Peyer's patch (tissue), 4 donors: ENCODE measurements around the gene CHST1. TPM values are rescaled to one million over a fixed set of nuclear protein-coding genes. Genes with fewer than 3 reads are reported as not detected.

Experiments
- DNase-seq, 3 donors: peaks; one replicate each; pipeline ENCODE4 v3.0.0-alpha.2; 2017 to 2019
- H3K27ac ChIP-seq, 4 donors: fragments of 200-600 bp; sonication (generic); one replicate each; pipeline ENCODE4 v1.5.1; 2016 to 2019
- H3K27me3 ChIP-seq, 2 donors: fragments of 200-600 bp; sonication (generic); one replicate each; pipeline ENCODE4 v1.5.1; 2019
- H3K36me3 ChIP-seq, 3 donors: fragments of 200-600 bp; sonication (generic); one replicate each; pipeline ENCODE4 v1.5.1; 2016 to 2019
- H3K4me1 ChIP-seq, 4 donors: fragments of 200-600 bp; sonication (generic); one replicate each; pipeline ENCODE4 v1.5.1; 2016 to 2019
- H3K4me3 ChIP-seq, 4 donors: fragments of 200-600 bp; sonication (generic); 1 replicate in 3 of 4; 2 replicates in 1 of 4; pipeline ENCODE4 v1.5.1; 2016 to 2019; ENCODE audit warnings: mild to moderate bottlenecking in 1 of 4
- H3K9me3 ChIP-seq, 4 donors: fragments of 200-600 bp; sonication (generic); one replicate each; pipeline ENCODE4 v1.5.1; 2016 to 2019; ENCODE audit warnings: mild to moderate bottlenecking in 1 of 4
- POLR2A ChIP-seq, 2 donors: fragments of 450-650 bp; IDR thresholded peaks; one replicate each; pipeline ENCODE4 v1.5.1; 2017; ENCODE audit warnings: antibody characterized with exemption in 2 of 2, mild to moderate bottlenecking in 2 of 2, moderate library complexity in 2 of 2
- total RNA-seq, 4 donors: library from RNA; depleted of rRNA; stranded (reverse); fragments of >200 nt; gene quantifications; one replicate each; pipeline ENCODE4 v1.1.0, GENCODE V29; 2016
- TF ChIP-seq, protein P1 (sequence below), 6 experiments: fragments of 450-650 bp in 4 of 6; fragments of 200-600 bp in 2 of 6; sonication (generic) in 1 of 6; IDR thresholded peaks; one replicate each; pipeline ENCODE4 v1.5.1; 2017 to 2019; ENCODE audit warnings: antibody characterized with exemption in 6 of 6, mild to moderate bottlenecking in 3 of 6, moderate library complexity in 1 of 6

Gene CHST1
- total RNA-seq, 4 donors from 2014 or later = 0.53 to 11.6 (median 1.4) TPM

DNA sequence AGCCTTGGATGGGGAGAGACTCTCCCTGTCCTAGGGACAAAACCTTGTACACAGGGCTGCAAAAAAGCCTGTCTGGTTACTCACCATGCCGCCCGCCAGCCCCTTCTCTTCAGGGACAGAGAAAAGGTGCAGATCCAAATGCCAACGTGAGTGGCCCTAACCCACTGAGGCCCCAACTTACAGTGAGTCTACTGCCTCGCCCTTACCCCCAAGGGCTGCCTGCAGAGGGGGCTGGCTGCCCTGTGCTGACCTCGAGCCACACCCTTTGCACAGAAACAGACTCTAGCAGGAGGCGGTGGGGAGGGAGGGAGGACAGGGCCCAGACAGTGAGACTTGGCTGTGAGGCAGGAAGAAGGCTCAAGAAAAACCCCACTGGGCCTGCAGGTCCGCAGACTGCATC, 13.6 kb upstream of the CHST1 start:
- Histone ChIP-seq H3K9me3 (no peaks in the 10 kb centered on the region), H3K27ac (no peak overlapping the region), H3K4me3 (no peak overlapping the region), H3K4me1 (no peaks in the 10 kb centered on the region), H3K27me3 (no peaks in the 10 kb centered on the region), H3K36me3 (no peaks in the 10 kb centered on the region)
- no peak for DNase-seq
- TF ChIP-seq, protein P1, sequence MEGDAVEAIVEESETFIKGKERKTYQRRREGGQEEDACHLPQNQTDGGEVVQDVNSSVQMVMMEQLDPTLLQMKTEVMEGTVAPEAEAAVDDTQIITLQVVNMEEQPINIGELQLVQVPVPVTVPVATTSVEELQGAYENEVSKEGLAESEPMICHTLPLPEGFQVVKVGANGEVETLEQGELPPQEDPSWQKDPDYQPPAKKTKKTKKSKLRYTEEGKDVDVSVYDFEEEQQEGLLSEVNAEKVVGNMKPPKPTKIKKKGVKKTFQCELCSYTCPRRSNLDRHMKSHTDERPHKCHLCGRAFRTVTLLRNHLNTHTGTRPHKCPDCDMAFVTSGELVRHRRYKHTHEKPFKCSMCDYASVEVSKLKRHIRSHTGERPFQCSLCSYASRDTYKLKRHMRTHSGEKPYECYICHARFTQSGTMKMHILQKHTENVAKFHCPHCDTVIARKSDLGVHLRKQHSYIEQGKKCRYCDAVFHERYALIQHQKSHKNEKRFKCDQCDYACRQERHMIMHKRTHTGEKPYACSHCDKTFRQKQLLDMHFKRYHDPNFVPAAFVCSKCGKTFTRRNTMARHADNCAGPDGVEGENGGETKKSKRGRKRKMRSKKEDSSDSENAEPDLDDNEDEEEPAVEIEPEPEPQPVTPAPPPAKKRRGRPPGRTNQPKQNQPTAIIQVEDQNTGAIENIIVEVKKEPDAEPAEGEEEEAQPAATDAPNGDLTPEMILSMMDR (IDR thresholded peaks at IDR 0.05) = no peak
- TF ChIP-seq POLR2A (IDR thresholded peaks at IDR 0.05) = no peak

DNA sequence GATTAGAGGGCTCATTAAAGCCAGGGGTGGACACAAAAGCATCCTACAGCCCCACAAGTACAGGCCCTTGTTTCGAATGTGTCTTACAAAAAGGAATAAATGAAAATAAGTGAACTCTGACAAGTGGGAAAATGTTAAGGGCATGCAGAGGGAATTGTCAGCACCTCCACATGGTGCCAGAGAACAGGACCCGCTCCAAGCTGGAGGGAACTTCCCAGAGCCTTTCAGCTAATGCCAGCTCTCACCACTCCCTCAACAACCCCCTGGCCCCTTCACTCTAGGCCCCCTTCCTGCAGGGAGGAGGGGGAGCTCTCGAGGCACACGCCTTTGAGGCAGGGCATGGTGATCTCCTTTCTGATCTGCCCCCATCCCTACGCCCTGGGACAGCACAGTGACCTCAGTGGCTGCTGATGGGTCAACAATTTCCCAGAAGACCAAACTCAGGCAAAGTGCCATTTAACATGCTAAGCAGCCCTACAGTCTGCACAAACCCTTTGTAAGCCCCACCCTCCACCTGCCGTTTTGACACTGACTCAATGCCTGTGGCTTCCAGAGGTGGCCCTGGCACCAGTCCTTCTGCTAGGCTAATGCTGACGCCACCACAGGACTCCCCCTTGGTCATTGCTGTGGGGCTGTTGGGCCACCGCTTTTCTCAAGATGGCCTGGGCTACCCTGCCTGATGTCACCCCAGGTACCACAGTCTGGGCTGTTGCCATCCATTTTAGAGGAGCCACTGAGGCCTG, 12.5 kb upstream of the CHST1 start:
- H3K9me3 ChIP-seq = no peaks in the 10 kb centered on the region
- TF ChIP-seq, protein P1 (IDR thresholded peaks at IDR 0.05) = no peak
- TF ChIP-seq POLR2A (IDR thresholded peaks at IDR 0.05) = no peak
- H3K36me3 ChIP-seq = no peaks in the 10 kb centered on the region
- H3K4me3 ChIP-seq = no peak overlapping the region
- no peaks in the 10 kb centered on the region for H3K4me1 ChIP-seq
- H3K27ac ChIP-seq = no peak overlapping the region
- H3K27me3 ChIP-seq = no peaks in the 10 kb centered on the region
- DNase-seq = no peak

DNA sequence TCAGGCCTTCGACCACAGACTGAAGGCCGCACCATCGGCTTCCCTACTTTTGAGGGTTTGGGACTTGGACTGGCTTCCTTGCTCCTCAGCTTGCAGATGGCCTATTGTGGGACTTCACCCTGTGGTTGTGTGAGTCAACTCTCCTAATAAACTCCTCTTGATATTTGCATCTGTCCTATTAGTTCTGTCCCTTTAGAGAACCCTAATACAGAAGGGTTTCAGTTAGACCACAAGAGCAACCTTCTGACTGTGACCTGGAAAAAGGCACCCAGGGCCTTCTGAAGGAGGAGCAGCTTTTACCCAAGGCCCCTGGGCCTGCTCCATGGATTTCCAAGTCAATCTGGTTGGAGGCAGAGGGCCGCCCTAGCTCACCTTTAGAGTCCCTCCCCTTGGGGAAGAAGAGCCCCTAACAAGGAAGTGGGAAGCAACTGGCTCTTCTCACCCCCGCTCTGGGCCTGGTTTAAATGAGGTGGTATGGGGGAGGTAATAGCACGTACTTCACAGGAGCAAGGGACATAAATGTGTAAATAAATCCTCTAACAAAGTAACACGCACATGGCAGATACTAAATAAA, 11.2 kb upstream of the CHST1 start:
- Histone ChIP-seq H3K27ac (no peak overlapping the region), H3K27me3 (no peaks in the 10 kb centered on the region), H3K9me3 (no peaks in the 10 kb centered on the region), H3K4me1 (no peaks in the 10 kb centered on the region), H3K36me3 (no peaks in the 10 kb centered on the region), H3K4me3 (no peak overlapping the region)
- DNase-seq = no peak
- TF ChIP-seq, protein P1 (IDR thresholded peaks at IDR 0.05) = no peak
- TF ChIP-seq POLR2A (IDR thresholded peaks at IDR 0.05) = no peak

DNA sequence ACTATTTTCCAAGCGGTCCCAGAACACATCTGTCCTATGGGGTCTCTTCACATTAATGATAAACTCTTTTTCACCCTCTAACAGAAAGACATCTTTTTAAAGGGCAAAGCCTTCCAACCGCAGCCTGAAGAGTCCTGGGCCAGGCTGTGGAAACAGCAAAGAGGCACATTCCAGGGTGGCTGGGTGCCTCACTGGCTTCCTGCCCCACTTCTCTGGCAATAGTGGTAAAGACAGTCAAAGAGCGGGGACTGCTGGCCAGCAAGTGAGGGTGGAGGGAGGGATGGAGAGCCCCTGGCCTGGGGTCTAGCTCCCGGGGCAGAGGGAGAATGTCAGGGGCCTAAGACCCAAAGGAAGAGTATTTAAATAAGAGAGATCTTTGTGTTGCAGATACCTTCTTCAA, 10.2 kb upstream of the CHST1 start:
- Histone ChIP-seq H3K27me3 (no peaks in the 10 kb centered on the region), H3K36me3 (no peaks in the 10 kb centered on the region), H3K27ac (no peak overlapping the region), H3K4me3 (no peak overlapping the region), H3K9me3 (no peaks in the 10 kb centered on the region), H3K4me1 (no peaks in the 10 kb centered on the region)
- TF ChIP-seq, protein P1 (IDR thresholded peaks at IDR 0.05) = no peak
- no peak for TF ChIP-seq POLR2A (IDR thresholded peaks at IDR 0.05)
- no peak for DNase-seq

DNA sequence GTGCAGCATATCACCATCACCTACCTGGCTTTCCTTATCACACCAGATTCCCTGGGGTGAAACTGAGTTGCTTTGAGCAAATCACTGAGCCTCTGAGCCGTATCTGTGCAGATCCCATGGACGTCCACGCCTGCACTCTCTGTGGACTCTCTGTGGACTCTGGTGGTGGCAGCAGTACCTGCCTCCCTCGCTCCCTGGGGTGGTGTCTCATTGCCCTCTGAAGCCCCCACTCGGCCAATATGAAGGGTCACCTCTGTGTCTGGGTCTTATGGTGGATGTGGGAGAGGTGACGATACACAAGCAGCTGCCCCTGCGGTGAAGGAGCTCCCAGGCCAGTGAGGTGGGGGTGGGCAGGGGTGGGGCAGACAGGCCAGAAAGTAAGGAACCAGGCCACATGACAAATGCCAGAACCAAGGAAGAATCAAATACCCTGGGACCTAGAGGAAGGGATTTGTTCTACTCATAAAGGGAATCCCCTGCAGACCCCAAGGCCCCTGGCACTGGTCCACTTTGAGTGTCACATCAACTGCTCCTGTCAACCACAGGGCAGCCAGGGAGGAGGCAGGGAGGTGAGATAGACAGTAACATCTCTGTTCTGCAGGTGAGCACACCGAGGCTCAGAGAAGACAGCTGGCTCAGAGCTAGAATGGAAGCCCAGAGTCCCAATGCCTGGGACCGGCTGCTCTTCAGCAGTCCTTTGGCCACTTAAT, 9.2 kb upstream of the CHST1 start:
- Histone ChIP-seq H3K4me1 (no peaks in the 10 kb centered on the region), H3K9me3 (no peaks in the 10 kb centered on the region), H3K27ac (no peak overlapping the region), H3K4me3 (no peak overlapping the region), H3K27me3 (no peaks in the 10 kb centered on the region), H3K36me3 (no peaks in the 10 kb centered on the region)
- TF ChIP-seq, protein P1 (IDR thresholded peaks at IDR 0.05) = no peak
- TF ChIP-seq POLR2A (IDR thresholded peaks at IDR 0.05) = no peak
- no peak for DNase-seq
